Measurements from ENCODE around the gene PRKG1. TPM values are rescaled to one million over a fixed set of nuclear protein-coding genes. Genes with fewer than 3 reads are reported as not detected.
A peak's percentile ranks its signal among the peaks of the same experiment; 100 is the strongest.

Gene PRKG1
- polyA plus RNA-seq, 1 donor (not counting 4 experiments of a cell fraction or from before 2014, with no cell fraction given): 0.24 TPM

- FAIRE-seq (no peak), DNase-seq (ENCODE audit: low read depth, low spot score) (no peak)
- H3K9me3 ChIP-seq (ENCODE audit: control insufficient read depth, low read depth, low read length): no peaks in the 10 kb centered on the region
- H4K20me1 ChIP-seq (ENCODE audit: control insufficient read depth, extremely low read depth, insufficient read depth, low read length): no peaks in the 10 kb centered on the region
- no peak overlapping the region for H3K9ac ChIP-seq (ENCODE audit: control insufficient read depth, extremely low read depth, insufficient read depth, low read length)
- no peak for TF ChIP-seq CTCF (optimal IDR thresholded peaks at IDR 0.05 in 1 of 3, IDR thresholded peaks at IDR 0.05 in 1 of 3, conservative IDR thresholded peaks at IDR 0.05 in 1 of 3; ENCODE audit: extremely low read depth in 1 of 3, insufficient read depth in 2 of 3, low read length in 3 of 3)
- TF ChIP-seq EZH2 (IDR thresholded peaks at IDR 0.05; ENCODE audit: low read length): no peak
- H3K36me3 ChIP-seq (ENCODE audit: control insufficient read depth in 2 of 2, extremely low read depth in 1 of 2, insufficient read depth in 2 of 2, low read length in 2 of 2): no peaks in the 10 kb centered on the region
- H3K27ac ChIP-seq (ENCODE audit: control insufficient read depth, insufficient read depth, low read length): no peak overlapping the region
- H3K4me2 ChIP-seq (ENCODE audit: control insufficient read depth, extremely low read depth, insufficient read depth, low read depth, low read length): no peak overlapping the region
- H2AFZ ChIP-seq (ENCODE audit: control insufficient read depth, low read length): no peak overlapping the region
- no peaks in the 10 kb centered on the region for H3K9me1 ChIP-seq (ENCODE audit: control insufficient read depth, extremely low read depth, insufficient read depth, low read length)
- H3K4me3 ChIP-seq (ENCODE audit: control insufficient read depth in 2 of 3, extremely low read depth in 1 of 3, insufficient read depth in 2 of 3, low read depth in 1 of 3, low read length in 3 of 3): no peak overlapping the region
- dilution Hi-C loops (cut with MboI; ENCODE audit: extremely low pct_ligation_motif_present, low sequenced_read_pairs): no loop called here
- H3K27me3 ChIP-seq (ENCODE audit: control insufficient read depth, extremely low read depth, insufficient read depth, low read length): no peaks in the 10 kb centered on the region
- no peaks in the 10 kb centered on the region for H3K4me1 ChIP-seq (ENCODE audit: control insufficient read depth, extremely low read depth, insufficient read depth, low read length)
- no peaks in the 10 kb centered on the region for H3K79me2 ChIP-seq (ENCODE audit: control insufficient read depth, insufficient read depth, low read length)
Measured at GRCh38 chr10:52326382-52326781, 1252.1 kb downstream of the PRKG1 start.

GRCh38 chr10:52331638-52332364 is 1257.5 kb downstream of the PRKG1 start:
- dilution Hi-C loops (cut with MboI; ENCODE audit: extremely low pct_ligation_motif_present, low sequenced_read_pairs): no loop called here
- Histone ChIP-seq H3K27me3 (ENCODE audit: control insufficient read depth, extremely low read depth, insufficient read depth, low read length) (no peaks in the 10 kb centered on the region), H3K4me1 (ENCODE audit: control insufficient read depth, extremely low read depth, insufficient read depth, low read length) (peaks cover 18% of the 10 kb centered on the region), H3K4me3 (ENCODE audit: control insufficient read depth in 2 of 3, extremely low read depth in 1 of 3, insufficient read depth in 2 of 3, low read depth in 1 of 3, low read length in 3 of 3) (no peak overlapping the region), H3K9me3 (ENCODE audit: control insufficient read depth, low read depth, low read length) (no peaks in the 10 kb centered on the region), H3K27ac (ENCODE audit: control insufficient read depth, insufficient read depth, low read length) (no peak overlapping the region), H3K36me3 (ENCODE audit: control insufficient read depth in 2 of 2, extremely low read depth in 1 of 2, insufficient read depth in 2 of 2, low read length in 2 of 2) (no peaks in the 10 kb centered on the region), H3K4me2 (ENCODE audit: control insufficient read depth, extremely low read depth, insufficient read depth, low read depth, low read length) (no peak overlapping the region), H3K9ac (ENCODE audit: control insufficient read depth, extremely low read depth, insufficient read depth, low read length) (no peak overlapping the region), H3K9me1 (ENCODE audit: control insufficient read depth, extremely low read depth, insufficient read depth, low read length) (no peaks in the 10 kb centered on the region), H3K79me2 (ENCODE audit: control insufficient read depth, insufficient read depth, low read length) (no peaks in the 10 kb centered on the region), H4K20me1 (ENCODE audit: control insufficient read depth, extremely low read depth, insufficient read depth, low read length) (no peaks in the 10 kb centered on the region), H2AFZ (ENCODE audit: control insufficient read depth, low read length) (peak overlapping the region; percentile 55)
- DNase-seq (ENCODE audit: low read depth, low spot score) (no peak), FAIRE-seq (no peak)
- TF ChIP-seq CTCF (optimal IDR thresholded peaks at IDR 0.05 in 1 of 3, IDR thresholded peaks at IDR 0.05 in 1 of 3, conservative IDR thresholded peaks at IDR 0.05 in 1 of 3; ENCODE audit: extremely low read depth in 1 of 3, insufficient read depth in 2 of 3, low read length in 3 of 3) (no peak), EZH2 (IDR thresholded peaks at IDR 0.05; ENCODE audit: low read length) (no peak)

Measured in keratinocyte (primary cell).